GM12892 (cell line): ENCODE data around the gene GABRB3.
"Not testable (repeated sequence)": the region's sequence is repeated elsewhere in the genome, so short reads cannot be mapped to it uniquely, and the experiment has no call there.

Experiments used
- DNase-seq: peaks from one replicate; pipeline ENCODE4 v3.0.0; 2011; ENCODE audit not compliant: insufficient read length
- FAIRE-seq: peaks from 2 replicates; lab custom pipeline; 2011; peaks lifted over from hg19 to GRCh38; lab: Jason Lieb, UNC
- POLR2A ChIP-seq: IDR thresholded peaks from 2 replicates; pipeline ENCODE4 v1.6.1; 2011; ENCODE audit warnings: low read depth, low read length, control low read depth
- POLR2AphosphoS5 ChIP-seq: IDR thresholded peaks from 2 replicates; pipeline ENCODE4 v1.6.1; 2011; ENCODE audit warnings: low read depth, low read length, control low read depth
- TAF1 ChIP-seq: IDR thresholded peaks from 2 replicates; pipeline ENCODE4 v1.6.1; 2011; ENCODE audit warnings: low read depth, mild to moderate bottlenecking, control low read depth, low read length, borderline replicate concordance

GABRB3 gene

DNA sequence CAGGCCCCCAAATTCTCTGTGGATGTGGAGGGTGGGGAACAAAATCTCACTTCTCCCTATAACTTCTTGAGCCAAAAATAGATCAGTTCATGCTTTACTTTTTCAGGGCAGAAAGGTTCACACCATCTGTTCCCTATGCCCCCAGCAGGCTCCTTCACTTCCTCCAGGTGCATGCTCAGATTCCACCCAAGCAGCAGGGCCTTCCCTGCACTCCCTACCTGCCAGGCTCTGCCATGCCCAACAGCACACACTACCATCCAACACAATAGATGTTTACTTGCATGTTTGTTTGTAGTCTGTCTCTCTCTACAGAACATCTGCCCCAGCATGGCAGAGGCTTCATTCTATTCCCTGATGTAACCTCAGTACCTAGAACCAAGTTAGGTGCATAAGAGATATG, 43.3 kb downstream of the GABRB3 start:
- TF ChIP-seq POLR2A, result no peak
- no peak for TF ChIP-seq TAF1
- TF ChIP-seq POLR2AphosphoS5, result no peak
- DNase-seq, result no peak
- FAIRE-seq, result no peak

DNA sequence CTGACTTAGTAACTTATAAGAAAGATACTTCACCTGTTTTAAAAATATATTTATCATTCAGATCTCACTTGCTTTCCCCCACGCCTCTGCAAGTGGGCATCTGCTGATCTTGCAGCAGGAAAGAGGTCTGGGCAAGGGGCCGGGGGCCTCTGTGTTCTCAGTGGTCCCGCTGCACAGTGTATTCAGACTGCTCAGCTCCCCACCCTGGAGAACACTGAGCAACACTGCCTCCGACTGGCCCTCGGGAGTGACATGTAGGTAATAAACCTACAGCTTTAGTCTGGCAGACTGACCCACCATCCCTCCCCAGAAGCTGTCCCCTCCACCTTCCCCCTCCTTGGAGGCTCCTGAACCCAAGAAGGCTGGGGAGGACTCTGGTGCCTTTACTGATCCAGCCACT, 43.8 kb downstream of the GABRB3 start:
- DNase-seq (no peak), FAIRE-seq (no peak)

DNA sequence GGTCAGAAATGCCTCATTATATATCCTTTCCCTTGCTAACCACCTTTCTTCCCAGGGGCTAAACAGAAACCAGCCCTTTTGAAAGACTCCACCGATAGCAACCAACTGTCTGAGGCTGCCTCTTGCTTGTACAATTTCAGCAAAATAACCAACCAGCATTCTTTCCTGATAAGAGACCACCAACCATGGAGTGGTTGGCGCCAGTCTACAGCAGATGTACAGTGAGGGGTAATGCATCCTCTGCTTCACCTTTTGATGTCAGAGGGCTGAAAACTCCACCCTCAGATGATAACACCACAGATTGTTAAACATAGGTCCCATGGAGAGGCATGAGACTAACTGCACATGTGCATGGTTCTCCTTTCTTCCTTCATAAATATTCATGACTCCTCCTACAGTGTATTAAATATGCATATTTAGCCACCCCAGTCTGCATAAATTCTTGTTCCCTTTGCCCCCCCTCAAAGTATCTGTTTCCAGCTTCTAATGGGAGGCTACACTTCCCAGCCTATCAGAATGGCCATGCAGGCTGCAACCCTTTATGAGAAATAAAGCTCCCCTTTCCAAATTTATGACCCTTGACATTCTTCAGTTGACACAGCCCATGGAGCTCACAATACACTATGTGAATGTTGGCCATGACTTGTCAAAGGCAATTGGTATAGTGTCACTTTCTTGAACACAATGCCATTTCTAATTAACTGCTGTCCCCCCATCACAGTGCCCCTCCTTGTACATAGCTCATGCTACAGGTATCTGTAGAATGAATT, 48.3 kb downstream of the GABRB3 start:
- TF ChIP-seq POLR2AphosphoS5 (no peak), POLR2A (no peak), TAF1 (no peak)
- DNase-seq (no peak), FAIRE-seq (no peak)

More for the DNA sequence above, 43.8 kb downstream of the GABRB3 start:
- no peak for TF ChIP-seq POLR2AphosphoS5
- TF ChIP-seq POLR2A, result no peak
- no peak for TF ChIP-seq TAF1

DNA sequence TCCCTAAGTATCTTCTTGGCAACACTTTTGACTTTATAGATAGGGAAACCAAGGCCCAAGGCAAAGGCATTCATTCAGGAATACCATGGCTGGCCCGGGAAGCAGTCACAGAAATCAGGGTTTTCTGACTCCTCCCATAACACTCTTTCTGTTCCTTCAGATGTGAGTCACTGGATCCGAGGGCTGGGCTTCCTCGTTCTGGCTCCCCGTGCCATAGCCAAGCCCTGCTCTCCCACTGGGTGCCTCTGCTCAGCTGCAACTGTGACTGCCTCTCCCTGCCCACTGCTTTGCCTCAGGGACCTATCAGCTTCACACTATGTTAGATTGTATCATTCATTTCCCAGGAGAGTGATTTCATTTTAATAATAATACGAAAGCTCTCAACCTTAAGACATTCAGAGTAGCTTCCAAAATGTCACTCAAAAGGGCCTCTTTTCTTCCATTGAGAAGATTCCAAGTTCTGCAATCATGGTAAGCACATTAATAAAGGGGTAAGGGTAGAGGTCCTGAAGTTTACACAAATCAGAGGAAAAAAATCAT, 50.2 kb downstream of the GABRB3 start:
- DNase-seq (no peak), FAIRE-seq (no peak)
- TF ChIP-seq POLR2AphosphoS5 (no peak), TAF1 (no peak), POLR2A (no peak)

DNA sequence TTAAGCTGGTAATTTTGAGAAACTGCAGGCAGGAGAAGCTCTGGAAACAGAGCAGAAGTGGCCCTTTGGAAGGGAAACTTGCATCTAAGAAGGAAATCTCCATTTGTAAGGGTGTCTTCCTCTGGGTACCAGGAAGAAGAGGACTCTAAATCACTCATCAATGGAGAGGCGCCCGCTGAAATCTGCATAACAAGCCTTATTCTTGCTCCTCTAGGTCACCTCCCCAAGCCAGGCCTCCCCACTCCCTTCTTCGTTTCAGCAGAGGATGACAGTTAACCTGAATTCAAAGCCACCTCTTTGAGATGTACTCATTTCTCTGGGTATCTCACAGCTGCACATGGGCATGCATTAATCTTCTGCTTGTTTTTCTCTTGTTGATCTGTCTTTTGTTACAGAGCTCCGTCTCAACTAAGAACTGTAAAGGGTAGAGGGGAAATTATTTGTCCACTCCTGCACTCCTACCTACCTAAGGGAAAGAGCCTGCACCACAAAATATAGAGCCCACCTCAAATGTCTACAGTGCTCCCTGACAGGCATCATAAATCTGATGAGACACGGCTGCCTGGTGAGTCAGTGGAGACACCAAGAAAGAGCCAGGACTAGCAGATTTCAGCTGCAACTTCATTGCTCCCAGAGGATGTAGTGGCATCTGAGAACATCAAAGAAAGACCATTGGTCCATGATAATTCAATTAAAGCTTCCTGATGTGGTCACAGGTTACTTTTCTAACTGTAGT, 51.5 kb downstream of the GABRB3 start:
- FAIRE-seq, result no peak
- no peak for TF ChIP-seq POLR2A
- no peak for TF ChIP-seq POLR2AphosphoS5
- no peak for TF ChIP-seq TAF1
- DNase-seq, result no peak

DNA sequence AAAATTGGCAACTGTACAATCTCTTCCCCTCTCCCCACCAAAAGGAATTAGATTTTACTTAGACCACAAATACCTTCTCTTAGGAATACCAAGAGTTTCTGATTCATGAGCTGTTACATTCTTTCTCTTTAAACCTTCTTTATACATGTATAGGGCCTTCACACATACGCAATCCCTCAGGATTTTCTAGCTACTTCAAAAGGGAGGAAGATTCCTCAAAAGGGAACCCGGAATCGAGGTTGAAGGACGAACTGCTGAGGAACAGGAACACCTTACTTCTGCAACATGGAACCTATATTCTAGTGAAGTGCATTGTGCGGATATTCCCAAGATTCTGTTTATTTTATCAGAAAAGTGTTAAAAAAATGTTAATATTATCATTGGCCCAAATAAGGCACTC, 52.3 kb downstream of the GABRB3 start:
- TF ChIP-seq POLR2A (no peak), POLR2AphosphoS5 (no peak), TAF1 (no peak)
- no peak for FAIRE-seq
- no peak for DNase-seq

DNA sequence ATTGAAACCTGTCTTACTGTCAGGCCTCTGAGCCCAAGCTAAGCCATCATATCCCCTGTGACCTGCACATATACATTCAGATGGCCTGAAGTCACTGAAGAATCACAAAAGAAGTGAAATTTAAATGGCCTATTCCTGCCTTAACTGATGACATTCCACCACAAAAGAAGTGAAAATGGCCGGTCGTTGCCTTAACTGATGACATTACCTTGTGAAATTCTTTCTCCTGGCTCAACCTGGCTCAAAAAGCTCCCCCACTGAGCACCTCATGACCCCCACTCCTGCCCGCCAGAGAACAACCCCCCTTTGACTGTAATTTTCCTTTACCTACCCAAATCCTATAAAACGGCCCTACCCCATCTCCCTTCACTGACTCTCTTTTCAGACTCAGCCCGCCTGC, 53.0 kb downstream of the GABRB3 start:
- not testable (repeated sequence) for FAIRE-seq, DNase-seq

DNA sequence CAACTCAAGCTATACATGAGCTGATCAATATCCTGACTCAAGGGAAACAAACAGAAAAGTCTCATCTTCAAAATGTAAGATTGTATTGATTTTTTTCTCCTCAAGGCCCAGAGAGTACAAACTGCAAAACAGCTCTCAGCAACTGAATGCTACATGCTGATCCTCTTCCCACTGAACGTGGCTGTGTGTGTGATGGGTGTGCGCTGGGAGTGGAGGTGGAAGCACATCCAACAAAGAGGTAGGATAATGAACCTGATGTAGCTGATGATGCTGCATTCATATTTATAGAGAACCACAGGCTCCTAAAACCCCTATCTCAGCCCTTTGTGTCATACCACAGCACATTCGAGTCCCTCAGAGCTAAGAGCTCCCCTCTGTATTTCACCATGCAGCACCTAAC, 56.8 kb downstream of the GABRB3 start:
- TF ChIP-seq TAF1, result no peak
- no peak for TF ChIP-seq POLR2AphosphoS5
- no peak for TF ChIP-seq POLR2A
- no peak for FAIRE-seq
- DNase-seq, result no peak

DNA sequence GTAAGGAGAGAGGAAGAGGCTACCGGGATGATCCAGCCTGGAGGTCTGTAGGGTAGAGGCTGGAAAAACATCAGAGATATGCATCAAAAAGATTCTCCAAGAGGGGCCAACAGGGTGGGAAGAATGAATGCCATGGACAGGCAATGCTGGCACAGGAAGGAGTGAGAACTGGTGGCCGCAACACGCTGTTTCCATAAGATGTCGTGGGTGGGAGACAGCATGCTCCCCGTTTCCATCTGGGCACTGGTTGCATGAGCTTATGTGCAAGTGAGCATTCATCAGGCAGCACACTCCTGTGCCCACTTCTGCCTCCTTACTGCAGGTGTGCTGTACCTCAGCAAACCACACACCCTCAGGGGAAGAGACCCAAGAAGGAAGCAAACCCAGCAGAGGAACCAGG, 59.4 kb downstream of the GABRB3 start:
- DNase-seq (no peak), FAIRE-seq (no peak)
- TF ChIP-seq POLR2AphosphoS5, result no peak

DNA sequence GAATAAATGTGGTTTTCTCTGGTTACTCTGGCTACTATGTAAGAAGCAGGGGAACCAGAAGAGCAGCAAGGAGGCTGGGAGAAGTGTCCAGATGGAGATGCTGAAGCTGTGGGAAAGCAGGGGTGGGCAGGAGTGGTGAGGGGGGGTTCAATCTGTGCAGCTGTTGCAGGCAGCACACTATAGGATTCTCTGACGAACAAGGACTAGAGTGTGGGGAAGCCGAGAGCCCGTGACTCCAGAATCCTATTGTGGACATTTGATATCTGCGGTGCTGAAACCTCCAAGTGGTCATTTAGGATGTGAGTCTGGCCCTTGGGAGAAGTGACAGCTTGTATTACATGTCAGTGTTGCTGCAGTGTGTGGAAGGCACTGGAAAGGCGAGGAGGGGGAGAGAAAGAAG, 60.5 kb downstream of the GABRB3 start:
- no peak for DNase-seq
- TF ChIP-seq POLR2A (no peak), POLR2AphosphoS5 (no peak), TAF1 (no peak)
- FAIRE-seq, result no peak

DNA sequence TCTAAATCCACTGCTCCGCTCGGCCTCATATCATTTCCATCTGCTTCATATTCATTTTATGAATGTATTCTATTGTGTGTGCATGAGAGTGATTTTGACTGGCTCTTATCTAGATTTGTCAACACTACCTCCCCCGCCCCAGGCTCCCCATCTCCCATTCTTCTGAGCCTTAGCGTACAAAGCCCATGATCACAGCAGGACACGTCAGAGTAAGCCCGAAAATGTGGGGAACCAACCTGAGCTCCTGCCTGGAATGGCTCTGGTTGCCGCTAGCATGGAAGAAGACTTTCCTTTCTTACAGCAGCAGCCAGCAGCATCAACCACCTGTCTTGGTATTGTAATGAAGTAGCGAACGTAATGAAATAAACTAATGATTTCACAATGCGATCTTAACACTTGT, 61.4 kb downstream of the GABRB3 start:
- no peak for TF ChIP-seq POLR2A
- no peak for TF ChIP-seq TAF1
- no peak for TF ChIP-seq POLR2AphosphoS5
- DNase-seq, result no peak
- FAIRE-seq, result no peak

DNA sequence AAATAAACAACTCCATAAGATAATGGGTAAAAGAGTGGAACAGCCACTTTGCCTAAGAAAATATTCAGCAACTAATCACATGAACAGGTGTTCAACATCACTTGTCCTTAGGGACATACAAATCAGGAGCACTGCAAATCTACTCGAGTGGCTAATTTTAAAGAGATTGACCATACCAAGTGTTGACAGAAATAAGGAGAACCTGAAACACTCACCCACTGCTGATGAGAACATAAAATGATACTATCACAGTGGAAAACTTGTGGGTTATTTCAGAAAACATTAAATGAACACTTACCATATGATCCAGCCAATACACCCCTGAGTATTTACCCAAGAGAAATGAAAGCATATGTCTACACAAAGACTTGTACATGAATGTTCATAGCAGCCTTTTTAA, 70.5 kb downstream of the GABRB3 start:
- FAIRE-seq (no peak), DNase-seq (no peak)
- TF ChIP-seq POLR2AphosphoS5 (no peak), POLR2A (no peak), TAF1 (no peak)
